Endothelial cell of umbilical vein (primary cell): ENCODE data around the gene PKNOX1. TPM values are rescaled to one million over a fixed set of nuclear protein-coding genes. Genes with fewer than 3 reads are reported as not detected.

ENCODE experiments used
- BruUV-seq: library from RNA; stranded (reverse); fragments of 400-500 nt; replicated peaks from 2 replicates; lab custom pipeline; 2021; lab: Mats Ljungman, UMichigan
- CTCF ChIA-PET: fragments of 300-600, 350-600 bp; sonication (Branson Sonifier 250); formaldehyde crosslinking; loops from one replicate; lab custom pipeline; 2021; ENCODE audit warnings: antibody characterized with exemption, inconsistent platforms; lab: Charles Lee
- POLR2A ChIA-PET: fragments of 300-600, 350-600 bp; sonication (Branson Sonifier 250); formaldehyde crosslinking; loops from one replicate; lab custom pipeline; 2021; ENCODE audit warnings: antibody characterized with exemption, inconsistent platforms; lab: Charles Lee
- DNase-seq: peaks from one replicate; pipeline ENCODE4 v3.0.0-alpha.2; 2011; ENCODE audit warnings: low read depth, low spot score
- FAIRE-seq: peaks from 2 replicates; lab custom pipeline; 2011; peaks lifted over from hg19 to GRCh38; lab: Jason Lieb, UNC
- H2AFZ ChIP-seq: 2 replicates; pipeline ENCODE4 v1.6.0; 2012; ENCODE audit warnings: low read depth, low read length, control low read depth, inconsistent platforms
- H3K27ac ChIP-seq: 2 replicates; pipeline ENCODE4 v1.5.1; 2011; ENCODE audit warnings: low read depth, mild to moderate bottlenecking, control low read depth, low read length, moderate library complexity; ENCODE audit not compliant: insufficient read depth
- H3K27me3 ChIP-seq, 2 experiments: 2 replicates each; pipeline versions ENCODE4 v1.6.0 to v1.6.1; 2011; ENCODE audit warnings: low read length in 2 of 2, mixed read lengths in 1 of 2; ENCODE audit not compliant: control insufficient read depth in 2 of 2, insufficient read depth in 2 of 2
- H3K36me3 ChIP-seq, 2 experiments: 2 replicates in 1 of 2; 3 replicates in 1 of 2; pipeline ENCODE4 v1.5.1; 2011; ENCODE audit warnings: low read length in 2 of 2, mild to moderate bottlenecking in 1 of 2, moderate library complexity in 1 of 2; ENCODE audit not compliant: control insufficient read depth in 2 of 2, insufficient read depth in 2 of 2; ENCODE audit errors: extremely low read depth in 1 of 2
- H3K4me1 ChIP-seq: 3 replicates; pipeline ENCODE4 v1.5.1; 2011; ENCODE audit warnings: mild to moderate bottlenecking, low read length; ENCODE audit not compliant: control insufficient read depth, insufficient read depth; ENCODE audit errors: extremely low read depth
- H3K4me2 ChIP-seq: 2 replicates; pipeline ENCODE4 v1.6.1; 2011; ENCODE audit warnings: low read length, control low read depth, mixed read lengths; ENCODE audit not compliant: insufficient read depth
- H3K4me3 ChIP-seq, 3 experiments: fragments of 200-600 bp in 1 of 3; sonication (generic), shearing (Covaris generic) in 1 of 3; replicated peaks in 1 of 3; 2 replicates each; pipeline ENCODE4 v1.5.1; 2011 to 2016; ENCODE audit warnings: control low read depth in 3 of 3, low read length in 3 of 3, mild to moderate bottlenecking in 2 of 3, inconsistent platforms in 1 of 3, low read depth in 1 of 3, moderate library complexity in 1 of 3; ENCODE audit not compliant: insufficient read depth in 1 of 3
- H3K79me2 ChIP-seq: 2 replicates; pipeline ENCODE4 v1.6.0; 2012; ENCODE audit warnings: low read length, inconsistent platforms; ENCODE audit not compliant: control insufficient read depth, insufficient read depth
- H3K9ac ChIP-seq: replicated peaks from 2 replicates; pipeline ENCODE3; 2011; ENCODE audit warnings: low read length, control low read depth; ENCODE audit not compliant: insufficient read depth; ENCODE audit errors: extremely low read depth
- H3K9me1 ChIP-seq: replicated peaks from 3 replicates; pipeline ENCODE4 v1.6.0; 2011; ENCODE audit warnings: mild to moderate bottlenecking, low read length; ENCODE audit not compliant: control insufficient read depth, insufficient read depth; ENCODE audit errors: extremely low read depth
- H3K9me3 ChIP-seq: replicated peaks from 2 replicates; pipeline ENCODE4 v1.5.1; 2012; ENCODE audit warnings: low read length, inconsistent platforms; ENCODE audit not compliant: control insufficient read depth, insufficient read depth
- H4K20me1 ChIP-seq: replicated peaks from 2 replicates; pipeline ENCODE3; 2011; ENCODE audit warnings: mild to moderate bottlenecking, low read length; ENCODE audit not compliant: control insufficient read depth, insufficient read depth; ENCODE audit errors: extremely low read depth
- CTCF ChIP-seq, 2 donors: IDR thresholded peaks; 1 replicate in 1 of 2; 2 replicates in 1 of 2; pipeline ENCODE4 v1.5.1; 2011; ENCODE audit warnings: low read length in 2 of 2, mild to moderate bottlenecking in 2 of 2, moderate library complexity in 2 of 2, control low read depth in 1 of 2, inconsistent platforms in 1 of 2, low read depth in 1 of 2; ENCODE audit not compliant: insufficient read depth in 1 of 2; ENCODE audit errors: extremely low read depth in 1 of 2
- EZH2 ChIP-seq: IDR thresholded peaks from 2 replicates; pipeline ENCODE4 v1.6.1; 2012; ENCODE audit warnings: borderline replicate concordance, low read depth, mild to moderate bottlenecking, moderate library complexity, low read length, inconsistent platforms; ENCODE audit not compliant: severe bottlenecking
- FOS ChIP-seq: IDR thresholded peaks from 2 replicates; pipeline ENCODE4 v1.6.1; 2011; ENCODE audit warnings: mild to moderate bottlenecking, low read length, moderate library complexity, borderline replicate concordance; ENCODE audit not compliant: insufficient read depth
- GATA2 ChIP-seq: IDR thresholded peaks from 2 replicates; pipeline ENCODE4 v1.7.0; 2011; ENCODE audit warnings: low read depth, mild to moderate bottlenecking, moderate library complexity, mixed read lengths, low read length; ENCODE audit not compliant: insufficient read length, insufficient read depth
- JUN ChIP-seq: IDR thresholded peaks from 2 replicates; pipeline ENCODE4 v1.6.1; 2011; ENCODE audit warnings: borderline replicate concordance, low read depth; ENCODE audit not compliant: insufficient read length, insufficient read depth
- MYC ChIP-seq: IDR thresholded peaks from one replicate; pipeline ENCODE4 v1.6.1; 2011; ENCODE audit warnings: mild to moderate bottlenecking, low read depth, low read length
- POLR2A ChIP-seq: IDR thresholded peaks from 2 replicates; pipeline ENCODE4 v1.6.1; 2012; ENCODE audit warnings: low read depth, mild to moderate bottlenecking, control low read depth, low read length
- POLR2AphosphoS5 ChIP-seq: IDR thresholded peaks from 2 replicates; pipeline ENCODE4 v1.6.1; 2012; ENCODE audit warnings: low read depth, mild to moderate bottlenecking, control low read depth, low read length, moderate library complexity; ENCODE audit not compliant: insufficient read depth
- dilution Hi-C: fragments of 300-500 bp; cut with MboI; formaldehyde crosslinking; loops from one replicate; pipeline ENCODE4 v1.15.0; 2019; ENCODE audit warnings: low sequenced_read_pairs; ENCODE audit not compliant: extremely low pct_ligation_motif_present
- intact Hi-C: fragments of 100-400 bp; cut with micrococcal nuclease; formaldehyde crosslinking; loops from one replicate; pipeline ENCODE4 v1.10.0; 2022
- polyA plus RNA-seq, 4 experiments: library from polyadenylated mRNA; depleted of rRNA in 3 of 4; stranded (reverse) in 3 of 4; unstranded in 1 of 4; fragments of >200 nt; gene quantifications; 2 replicates each; pipeline versions ENCODE4 v1.2.1 to v1.2.3, GENCODE V29; 2011 to 2012; ENCODE audit warnings: missing spikeins in 1 of 4
- total RNA-seq: library from RNA; stranded (reverse); gene quantifications from 2 replicates; pipeline ENCODE4 v1.2.3, GENCODE V29; 2021
- TF ChIP-seq, protein P1 (sequence below): IDR thresholded peaks from 2 replicates; pipeline ENCODE4 v1.6.1; 2011; ENCODE audit not compliant: insufficient read depth, insufficient read length

Gene PKNOX1
- total and polyA plus RNA-seq, 2 donors (not counting 3 experiments of a cell fraction or from before 2014, with no cell fraction given): 16.6 to 23.6 TPM

DNA sequence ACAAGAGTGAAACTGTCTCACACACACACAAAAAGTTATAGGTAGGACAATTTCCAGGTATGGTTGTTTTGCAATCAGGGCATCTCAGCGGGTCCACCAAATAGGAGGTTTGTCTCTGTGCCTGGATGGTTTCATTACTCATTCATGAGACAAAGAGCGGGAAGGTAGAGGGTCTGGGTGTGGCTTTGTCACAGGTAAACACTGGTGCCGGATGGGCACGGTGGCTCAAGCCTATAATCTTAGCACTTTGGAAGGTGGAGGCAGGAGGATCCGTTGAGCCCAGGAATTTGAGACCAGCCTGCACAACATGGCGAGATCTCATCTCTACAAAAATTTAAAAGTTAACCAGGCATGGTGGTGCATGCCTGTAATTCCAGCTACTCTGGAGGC lies 32.7 kb upstream of the PKNOX1 start:
- DNase-seq: no peak
- no peak for FAIRE-seq
- Histone ChIP-seq H3K27ac (no peak overlapping the region), H3K4me3 (no peak overlapping the region), H4K20me1 (no peaks in the 10 kb centered on the region), H3K4me1 (peaks cover 3% of the 10 kb centered on the region), H3K9me3 (no peaks in the 10 kb centered on the region), H3K27me3 (peaks cover 3 to 4% of the 10 kb centered on the region in 2 experiments), H3K4me2 (no peak overlapping the region), H3K36me3 (no peaks in the 10 kb centered on the region), H3K9me1 (no peaks in the 10 kb centered on the region), H2AFZ (no peak overlapping the region), H3K9ac (no peak overlapping the region), H3K79me2 (no peaks in the 10 kb centered on the region)
- dilution Hi-C loops (no loop called here), intact Hi-C loops (no loop called here)
- ChIA-PET POLR2A (no interaction called here), CTCF (interaction anchor here (1.9 kb wide), 1 partner anchor 21 kb away, joined by 5 read pairs; no protein-coding TSS in a partner anchor)
- no peak for TF ChIP-seq EZH2
- no peak for TF ChIP-seq POLR2AphosphoS5
- TF ChIP-seq MYC: no peak
- TF ChIP-seq GATA2: no peak
- TF ChIP-seq JUN: no peak
- TF ChIP-seq POLR2A: no peak
- no TSS peak for BruUV-seq

DNA sequence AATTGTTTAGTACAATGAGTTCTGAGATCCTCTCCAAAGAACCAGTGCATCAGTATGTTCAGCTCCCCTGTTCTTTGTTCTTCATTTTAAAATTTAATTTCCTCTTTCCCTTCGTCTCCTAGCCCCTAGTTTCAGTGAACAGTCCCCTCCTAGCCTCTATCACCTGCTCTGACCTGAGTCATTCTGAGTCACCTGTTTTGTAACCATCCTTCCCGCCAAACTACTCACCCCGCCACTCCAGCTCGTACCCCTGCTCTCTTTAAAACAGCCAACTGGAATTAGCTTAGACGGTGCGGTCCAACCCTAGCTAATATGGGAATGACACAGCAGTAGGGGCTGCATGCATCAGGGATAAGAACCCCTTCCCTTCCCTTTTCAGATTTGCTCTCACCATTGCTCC lies 32.1 kb upstream of the PKNOX1 start:
- no peak for TF ChIP-seq CTCF (IDR thresholded peaks at IDR 0.05; ENCODE audit: extremely low read depth in 1 of 2, insufficient read depth in 1 of 2, low read depth in 1 of 2, low read length in 2 of 2)
- TF ChIP-seq GATA2: no peak
- no peak for TF ChIP-seq POLR2A
- TF ChIP-seq, protein P1, sequence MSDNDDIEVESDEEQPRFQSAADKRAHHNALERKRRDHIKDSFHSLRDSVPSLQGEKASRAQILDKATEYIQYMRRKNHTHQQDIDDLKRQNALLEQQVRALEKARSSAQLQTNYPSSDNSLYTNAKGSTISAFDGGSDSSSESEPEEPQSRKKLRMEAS: no peak
- no peak for TF ChIP-seq FOS
- TF ChIP-seq MYC: no peak
- no peak for TF ChIP-seq JUN
- TF ChIP-seq EZH2: no peak
- no peak for TF ChIP-seq POLR2AphosphoS5
- no TSS peak for BruUV-seq

More for the DNA sequence above, 32.1 kb upstream of the PKNOX1 start:
- H3K79me2 ChIP-seq: no peaks in the 10 kb centered on the region
- peaks cover 3% of the 10 kb centered on the region for H3K4me1 ChIP-seq
- no peak overlapping the region for H3K27ac ChIP-seq
- no peaks in the 10 kb centered on the region for H3K9me3 ChIP-seq
- no peak for FAIRE-seq
- H3K36me3 ChIP-seq: no peaks in the 10 kb centered on the region
- H3K9ac ChIP-seq: no peak overlapping the region
- H2AFZ ChIP-seq: no peak overlapping the region
- intact Hi-C loops: no loop called here
- H3K4me3 ChIP-seq: no peak overlapping the region
- dilution Hi-C loops: no loop called here
- ChIA-PET CTCF (no interaction called here), POLR2A (no interaction called here)
- H3K4me2 ChIP-seq: no peak overlapping the region
- H3K9me1 ChIP-seq: no peaks in the 10 kb centered on the region
- no peaks in the 10 kb centered on the region for H4K20me1 ChIP-seq
- DNase-seq: no peak
- H3K27me3 ChIP-seq: peaks cover 3 to 4% of the 10 kb centered on the region in 2 experiments
